Keratinocyte (primary cell): ENCODE results near the gene TEX55. TPM values are rescaled to one million over a fixed set of nuclear protein-coding genes. Genes with fewer than 3 reads are reported as not detected.

Experiments
- DNase-seq: peaks from one replicate; pipeline ENCODE4 v3.0.0-alpha.2; 2011; ENCODE audit warnings: low read depth, missing footprints, low spot score
- FAIRE-seq: peaks from 2 replicates; lab custom pipeline; 2011; peaks lifted over from hg19 to GRCh38; lab: Jason Lieb, UNC
- H2AFZ ChIP-seq: 2 replicates; pipeline ENCODE4 v1.6.0; 2012; ENCODE audit warnings: low read length, control low read depth, inconsistent platforms; ENCODE audit not compliant: control insufficient read depth
- H3K27ac ChIP-seq: 2 replicates; pipeline ENCODE4 v1.5.1; 2011; ENCODE audit warnings: low read length; ENCODE audit not compliant: control insufficient read depth, insufficient read depth
- H3K27me3 ChIP-seq: 3 replicates; pipeline ENCODE4 v1.6.0; 2011; ENCODE audit warnings: low read length; ENCODE audit not compliant: control insufficient read depth, insufficient read depth; ENCODE audit errors: extremely low read depth
- H3K36me3 ChIP-seq, 2 experiments: 2 replicates in 1 of 2; 3 replicates in 1 of 2; pipeline ENCODE4 v1.5.1; 2011; ENCODE audit warnings: low read length in 2 of 2, mild to moderate bottlenecking in 1 of 2; ENCODE audit not compliant: control insufficient read depth in 2 of 2, insufficient read depth in 2 of 2; ENCODE audit errors: extremely low read depth in 1 of 2
- H3K4me1 ChIP-seq: 3 replicates; pipeline ENCODE4 v1.5.1; 2011; ENCODE audit warnings: low read length; ENCODE audit not compliant: control insufficient read depth, insufficient read depth; ENCODE audit errors: extremely low read depth
- H3K4me2 ChIP-seq: 3 replicates; pipeline ENCODE4 v1.6.0; 2011; ENCODE audit warnings: low read depth, low read length; ENCODE audit not compliant: control insufficient read depth, insufficient read depth; ENCODE audit errors: extremely low read depth
- H3K4me3 ChIP-seq, 3 experiments: fragments of 200-600 bp in 1 of 3; sonication (generic) in 1 of 3; 2 replicates in 2 of 3; 3 replicates in 1 of 3; pipeline ENCODE4 v1.5.1; 2011 to 2016; ENCODE audit warnings: low read length in 3 of 3, mild to moderate bottlenecking in 3 of 3, control low read depth in 2 of 3, inconsistent platforms in 1 of 3, low read depth in 1 of 3, mixed read lengths in 1 of 3, mixed run types in 1 of 3, moderate library complexity in 1 of 3; ENCODE audit not compliant: control insufficient read depth in 2 of 3, insufficient read depth in 2 of 3; ENCODE audit errors: extremely low read depth in 1 of 3
- H3K79me2 ChIP-seq: 2 replicates; pipeline ENCODE4 v1.6.0; 2012; ENCODE audit warnings: low read length; ENCODE audit not compliant: control insufficient read depth, insufficient read depth
- H3K9ac ChIP-seq: 3 replicates; pipeline ENCODE4 v1.6.0; 2011; ENCODE audit warnings: low read length; ENCODE audit not compliant: control insufficient read depth, insufficient read depth; ENCODE audit errors: extremely low read depth
- H3K9me1 ChIP-seq: 3 replicates; pipeline ENCODE4 v1.6.0; 2011; ENCODE audit warnings: low read length; ENCODE audit not compliant: control insufficient read depth, insufficient read depth; ENCODE audit errors: extremely low read depth
- H3K9me3 ChIP-seq: 2 replicates; pipeline ENCODE4 v1.5.1; 2012; ENCODE audit warnings: low read depth, low read length; ENCODE audit not compliant: control insufficient read depth
- H4K20me1 ChIP-seq: 3 replicates; pipeline ENCODE4 v1.6.0; 2011; ENCODE audit warnings: low read length; ENCODE audit not compliant: control insufficient read depth, insufficient read depth; ENCODE audit errors: extremely low read depth
- CTCF ChIP-seq, 3 experiments: IDR thresholded peaks in 1 of 3; conservative IDR thresholded peaks in 1 of 3; optimal IDR thresholded peaks in 1 of 3; 2 replicates in 2 of 3; 3 replicates in 1 of 3; pipeline versions ENCODE3 to v1.5.1; 2011; ENCODE audit warnings: low read length in 3 of 3, mild to moderate bottlenecking in 3 of 3, moderate library complexity in 2 of 3, control low read depth in 1 of 3, inconsistent platforms in 1 of 3; ENCODE audit not compliant: insufficient read depth in 2 of 3; ENCODE audit errors: extremely low read depth in 1 of 3
- EZH2 ChIP-seq: IDR thresholded peaks from one replicate; pipeline ENCODE4 v1.6.1; 2012; ENCODE audit warnings: inconsistent platforms, mild to moderate bottlenecking, low read length, moderate library complexity
- dilution Hi-C: fragments of 300-500 bp; cut with MboI; formaldehyde crosslinking; loops from one replicate; pipeline ENCODE4 v1.7.0; 2020; ENCODE audit warnings: low sequenced_read_pairs; ENCODE audit not compliant: extremely low pct_ligation_motif_present
- polyA plus RNA-seq, 5 experiments: library from polyadenylated mRNA; depleted of rRNA in 3 of 5; stranded (reverse) in 3 of 5; stranded (forward) in 1 of 5; unstranded in 1 of 5; fragments of >200 nt; gene quantifications; 1 replicate in 1 of 5; 2 replicates in 3 of 5; 3 replicates in 1 of 5; pipeline versions ENCODE4 v1.2.1 to v1.2.3, GENCODE V29; 2011 to 2012; ENCODE audit warnings: missing spikeins in 2 of 5, low read depth in 1 of 5, low replicate concordance in 1 of 5

Gene TEX55
- polyA plus RNA-seq, 1 donor (not counting 4 experiments of a cell fraction or from before 2014, with no cell fraction given), result not detected

- H3K27ac ChIP-seq, result no peak overlapping the region
- no peaks in the 10 kb centered on the region for H3K9me1 ChIP-seq
- H3K27me3 ChIP-seq, result no peaks in the 10 kb centered on the region
- no peaks in the 10 kb centered on the region for H3K4me1 ChIP-seq
- H3K4me2 ChIP-seq, result no peak overlapping the region
- FAIRE-seq (no peak), DNase-seq (no peak)
- H3K36me3 ChIP-seq, result no peaks in the 10 kb centered on the region
- H3K9ac ChIP-seq, result no peak overlapping the region
- no peaks in the 10 kb centered on the region for H3K79me2 ChIP-seq
- dilution Hi-C loops, result no loop called here
- TF ChIP-seq EZH2 (no peak), CTCF (optimal IDR thresholded peaks at IDR 0.05 in 1 of 3, IDR thresholded peaks at IDR 0.05 in 1 of 3, conservative IDR thresholded peaks at IDR 0.05 in 1 of 3; ENCODE audit: extremely low read depth in 1 of 3, insufficient read depth in 2 of 3, low read length in 3 of 3) (no peak)
- H4K20me1 ChIP-seq, result no peaks in the 10 kb centered on the region
- H3K4me3 ChIP-seq, result no peak overlapping the region
- no peak overlapping the region for H2AFZ ChIP-seq
- H3K9me3 ChIP-seq, result no peaks in the 10 kb centered on the region
Observed at GRCh38 chr3:119140466-119140865, 5.5 kb upstream of the TEX55 start.

- DNase-seq (no peak), FAIRE-seq (no peak)
- no peak overlapping the region for H3K4me2 ChIP-seq
- H3K4me1 ChIP-seq, result no peaks in the 10 kb centered on the region
- no peak overlapping the region for H2AFZ ChIP-seq
- H3K27ac ChIP-seq, result no peak overlapping the region
- H3K4me3 ChIP-seq, result no peak overlapping the region
- H3K9me3 ChIP-seq, result no peaks in the 10 kb centered on the region
- no peaks in the 10 kb centered on the region for H3K36me3 ChIP-seq
- no peaks in the 10 kb centered on the region for H3K27me3 ChIP-seq
- no peaks in the 10 kb centered on the region for H3K9me1 ChIP-seq
- no peak for TF ChIP-seq EZH2
- no peaks in the 10 kb centered on the region for H3K79me2 ChIP-seq
- H4K20me1 ChIP-seq, result no peaks in the 10 kb centered on the region
- H3K9ac ChIP-seq, result no peak overlapping the region
- dilution Hi-C loops, result no loop called here
Observed at GRCh38 chr3:119145128-119145499, 851 bp upstream of the TEX55 start.
